T-helper 1 cell treated with Interleukin-12 subunit alpha and Interleukin-12 subunit beta and Interleukin-4 antibody, amounts not matched to agents 30 ng/mL and 1 ng/mL, for 36 hours (primary cell): ENCODE results near the gene SUMF1. TPM values are rescaled to one million over a fixed set of nuclear protein-coding genes. Genes with fewer than 3 reads are reported as not detected.
"Not testable (repeated sequence)": the region's sequence is repeated elsewhere in the genome, so short reads cannot be mapped to it uniquely, and the experiment has no call there.

Experiments used
- intact Hi-C: fragments of 100-400 bp; cut with micrococcal nuclease; formaldehyde crosslinking; loops from one replicate; pipeline ENCODE4 v1.15.1; 2024
- total RNA-seq: library from RNA; stranded (reverse); gene quantifications from 2 replicates; pipeline ENCODE4 v1.2.3, GENCODE V29; 2022

The SUMF1 gene
- total RNA-seq, 1 donor from 2014 or later, result 8.1 TPM

DNA sequence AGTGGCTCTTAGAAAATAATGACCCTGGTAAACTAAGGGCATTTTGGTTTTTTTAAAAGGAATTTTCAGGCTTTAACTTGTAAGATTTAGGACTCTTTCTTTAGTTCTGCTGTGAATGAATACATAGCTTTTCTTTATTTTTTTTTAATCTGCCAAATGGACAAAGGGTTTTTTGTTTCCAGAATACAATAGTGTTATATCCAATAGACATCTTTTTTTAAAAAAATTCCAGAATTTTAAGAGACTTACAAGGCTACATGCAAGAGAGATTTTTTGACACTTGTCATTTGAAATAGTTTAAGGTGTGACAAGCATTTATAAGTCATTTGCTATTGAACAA lies 125.8 kb downstream of the SUMF1 start:
- intact Hi-C loops, result no loop called here

DNA sequence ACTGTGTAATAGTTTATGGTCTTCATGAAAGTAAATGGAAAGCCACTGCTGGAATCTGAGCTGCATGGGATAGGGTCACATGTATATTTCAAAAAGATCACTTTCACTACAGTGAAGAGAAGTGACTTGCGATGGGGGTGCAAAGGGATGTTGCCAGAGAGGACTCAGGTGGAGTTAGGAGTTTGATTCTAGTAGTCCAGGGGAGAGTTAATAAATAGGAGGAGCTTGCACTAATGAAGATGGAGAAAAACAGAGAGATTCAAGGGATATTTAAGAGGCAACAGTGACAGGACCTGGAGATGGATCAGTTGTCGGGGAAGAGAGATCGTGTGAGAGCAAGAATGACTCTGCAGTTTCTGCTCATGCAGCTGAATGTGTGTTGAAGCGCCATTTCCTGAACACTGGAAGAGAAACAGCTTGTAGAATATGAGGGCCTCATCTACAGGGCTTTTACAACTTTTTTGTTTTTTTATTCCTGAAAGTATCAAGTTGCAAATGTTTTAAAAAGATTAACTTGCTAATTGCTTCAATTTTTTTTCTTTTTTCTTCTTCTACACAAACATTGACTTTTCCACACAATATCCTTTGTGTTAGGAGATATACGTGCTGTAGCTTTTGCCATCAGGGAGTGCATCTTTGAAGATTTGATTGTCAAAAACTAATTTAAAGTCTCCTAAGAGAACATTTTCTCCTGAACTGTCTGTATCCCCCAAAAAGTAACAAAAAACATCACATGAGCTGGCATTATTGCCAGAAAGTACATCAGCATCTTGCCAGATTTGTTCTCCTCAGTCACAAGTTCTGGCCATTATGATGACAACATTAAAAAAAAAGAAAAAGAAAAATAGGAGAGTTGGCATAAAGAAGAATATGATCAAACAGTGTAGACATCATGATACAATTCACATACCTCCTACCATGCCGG lies 126.4 kb downstream of the SUMF1 start:
- intact Hi-C loops, result no loop called here

GRCh38 chr3:4340077-4340410 lies 127.0 kb downstream of the SUMF1 start:
- intact Hi-C loops, result no loop called here

DNA sequence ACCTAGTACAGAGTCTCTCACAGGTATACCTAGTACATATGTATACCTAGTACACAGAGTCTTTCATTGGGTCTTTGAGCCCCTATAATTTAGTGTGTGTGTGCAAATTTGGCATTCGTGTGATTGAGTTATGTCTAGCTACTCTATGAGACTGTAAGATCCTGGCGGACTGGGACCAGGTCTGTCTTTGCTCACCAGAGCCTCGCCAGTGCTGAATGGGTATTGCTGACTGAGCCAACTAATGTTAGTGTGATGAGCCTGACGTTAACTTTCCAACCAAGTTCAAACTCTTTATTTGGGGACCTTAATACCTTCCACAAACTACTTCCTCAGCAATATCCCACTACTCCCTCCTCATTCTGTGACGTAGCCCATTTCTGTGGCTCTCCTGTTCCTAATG lies 128.3 kb downstream of the SUMF1 start:
- intact Hi-C loops, result no loop called here

DNA sequence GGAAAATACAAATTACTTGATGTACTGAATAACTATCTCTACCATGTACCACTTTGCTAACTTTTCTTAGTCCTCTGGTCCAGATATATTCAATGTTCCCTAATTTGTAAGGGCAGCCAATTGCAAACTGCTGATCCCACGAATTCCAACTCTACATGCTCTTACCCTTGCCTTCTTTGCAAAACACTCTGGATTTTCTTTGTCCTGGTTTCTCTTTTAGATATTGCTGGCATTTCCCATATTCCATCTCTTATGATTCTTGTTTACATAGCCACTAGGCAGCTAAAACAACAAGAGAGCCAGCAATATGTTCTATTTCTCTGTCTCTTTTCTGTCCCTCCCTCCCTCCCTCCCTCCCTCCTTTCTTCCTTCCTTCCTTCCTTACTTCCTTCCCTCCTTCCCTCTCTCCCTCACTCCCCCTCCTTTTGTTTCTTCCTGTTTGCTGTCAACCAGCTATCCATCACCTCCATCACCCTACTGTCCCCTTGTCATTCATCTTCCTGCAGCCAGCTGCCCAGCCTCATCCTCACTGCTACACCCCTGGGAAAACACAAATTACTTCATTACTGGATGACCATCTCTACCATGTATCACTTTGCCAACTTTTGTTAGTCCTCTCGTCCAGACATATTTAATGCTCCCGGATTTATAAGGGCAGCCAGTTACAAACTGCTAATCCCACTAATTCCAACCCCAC lies 130.1 kb downstream of the SUMF1 start:
- intact Hi-C loops, result no loop called here

DNA sequence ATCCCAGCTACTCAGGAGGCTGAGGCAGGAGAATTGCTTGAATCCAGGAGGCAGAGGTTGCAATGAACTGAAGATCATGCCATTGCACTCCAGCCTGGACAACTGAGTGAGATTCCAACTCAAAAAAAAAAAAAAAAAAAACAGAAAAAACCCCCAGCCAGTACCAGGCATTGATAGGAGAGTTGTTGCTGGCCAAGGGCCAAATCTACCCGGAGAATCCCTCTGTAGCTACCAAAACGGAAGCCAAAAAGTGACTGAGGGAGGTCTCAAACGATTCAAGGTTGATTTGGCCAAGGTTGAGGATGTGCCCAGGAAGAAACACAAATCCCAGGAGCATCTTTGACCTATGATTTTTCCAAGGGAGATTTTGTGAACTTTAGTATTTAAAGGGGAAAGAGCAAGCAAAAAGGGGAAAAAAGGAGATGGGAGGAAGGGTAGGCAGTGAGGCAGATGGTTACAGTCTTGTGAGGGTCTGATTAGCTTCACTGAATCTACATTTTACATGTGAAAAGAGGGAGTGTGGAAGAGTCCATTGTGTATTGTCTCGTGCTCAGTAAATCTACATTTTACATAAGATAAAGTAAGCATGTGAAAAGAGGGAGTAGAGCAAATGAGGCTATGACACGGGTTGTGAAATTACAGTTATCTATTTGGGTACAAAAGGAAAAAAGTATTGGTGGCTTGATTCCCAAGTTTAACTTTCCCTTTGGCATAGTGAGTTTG lies 131.1 kb downstream of the SUMF1 start:
- intact Hi-C loops, result no loop called here

- intact Hi-C loops, result no loop called here
Measured at GRCh38 chr3:4334548-4334947, 132.5 kb downstream of the SUMF1 start.

DNA sequence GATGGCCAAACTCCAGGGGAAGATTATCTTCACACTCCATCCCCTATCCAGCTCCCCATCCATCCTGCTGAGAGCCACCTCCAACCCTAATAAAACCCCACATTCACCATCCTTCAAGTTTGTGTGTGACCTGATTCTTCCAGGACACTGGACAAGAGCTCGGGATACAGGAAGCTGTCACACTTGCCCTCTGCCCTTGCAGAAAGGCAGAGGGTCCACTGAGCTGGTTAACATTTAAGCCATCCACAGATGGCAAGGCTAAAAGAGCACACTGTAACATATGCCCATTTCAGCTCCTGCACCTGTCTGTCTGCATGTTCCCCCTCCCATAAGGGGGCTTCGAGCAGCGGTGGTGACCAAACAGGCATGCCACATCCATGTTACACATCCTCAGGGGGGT lies 134.1 kb downstream of the SUMF1 start:
- intact Hi-C loops, result no loop called here

DNA sequence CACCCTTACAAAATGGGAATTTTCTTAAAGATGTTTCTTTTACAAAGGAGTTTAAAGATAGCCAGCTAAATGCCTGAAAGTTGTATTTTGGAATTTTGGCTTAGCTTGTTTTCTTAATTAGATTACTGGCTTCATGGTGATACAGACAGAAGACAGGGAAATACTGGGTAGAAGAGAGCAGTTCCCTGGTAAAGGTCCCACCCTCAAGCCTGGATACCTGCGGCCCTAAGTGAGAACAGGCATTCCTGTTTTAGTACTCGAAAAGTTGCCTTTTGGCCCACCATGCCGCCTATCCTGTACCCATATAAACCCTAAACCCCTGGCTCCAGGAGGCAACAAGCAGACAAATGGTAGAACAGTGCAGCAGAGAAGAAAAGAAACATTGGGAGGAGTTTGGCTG lies 134.5 kb downstream of the SUMF1 start:
- intact Hi-C loops, result no loop called here

DNA sequence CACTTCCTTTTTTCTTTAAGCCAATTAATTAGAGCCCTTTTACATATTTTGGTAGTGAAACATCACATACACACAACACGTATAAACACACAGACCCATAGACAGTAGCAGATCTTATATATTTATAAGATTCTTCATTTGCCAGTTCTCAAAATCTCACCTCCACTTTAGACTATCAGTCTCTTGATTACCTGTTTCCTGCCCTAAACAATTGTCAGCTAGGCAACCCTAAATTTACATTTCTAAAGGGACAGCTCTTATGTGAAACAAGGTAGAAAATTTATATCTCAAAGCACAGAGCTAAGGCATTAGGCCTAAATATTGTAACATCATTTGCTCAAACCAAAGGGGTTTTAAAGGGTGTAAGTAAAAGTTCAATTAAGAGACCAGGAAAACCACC lies 135.0 kb downstream of the SUMF1 start:
- intact Hi-C loops, result no loop called here

DNA sequence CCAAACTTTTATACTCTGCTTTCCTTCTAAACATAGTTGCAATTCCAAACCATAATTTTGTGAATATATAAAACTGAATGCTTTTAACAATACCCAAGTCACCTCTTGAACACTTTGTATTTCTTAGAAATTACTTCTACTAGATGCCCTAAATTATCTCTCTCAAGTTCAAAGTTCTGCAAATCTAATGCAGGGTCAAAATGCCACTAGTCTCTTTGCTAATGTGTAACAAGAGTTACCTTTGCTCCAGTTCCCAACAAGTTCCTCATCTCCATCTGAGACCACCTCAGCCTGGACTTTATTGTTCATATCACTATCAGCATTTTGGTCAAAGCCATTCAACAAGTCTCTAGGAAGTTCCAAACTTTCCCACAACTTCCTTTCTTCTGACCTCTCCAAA lies 137.3 kb downstream of the SUMF1 start:
- intact Hi-C loops, result not testable (repeated sequence)

- intact Hi-C loops, result no loop called here
Measured at GRCh38 chr3:4326868-4327267, 140.2 kb downstream of the SUMF1 start.

DNA sequence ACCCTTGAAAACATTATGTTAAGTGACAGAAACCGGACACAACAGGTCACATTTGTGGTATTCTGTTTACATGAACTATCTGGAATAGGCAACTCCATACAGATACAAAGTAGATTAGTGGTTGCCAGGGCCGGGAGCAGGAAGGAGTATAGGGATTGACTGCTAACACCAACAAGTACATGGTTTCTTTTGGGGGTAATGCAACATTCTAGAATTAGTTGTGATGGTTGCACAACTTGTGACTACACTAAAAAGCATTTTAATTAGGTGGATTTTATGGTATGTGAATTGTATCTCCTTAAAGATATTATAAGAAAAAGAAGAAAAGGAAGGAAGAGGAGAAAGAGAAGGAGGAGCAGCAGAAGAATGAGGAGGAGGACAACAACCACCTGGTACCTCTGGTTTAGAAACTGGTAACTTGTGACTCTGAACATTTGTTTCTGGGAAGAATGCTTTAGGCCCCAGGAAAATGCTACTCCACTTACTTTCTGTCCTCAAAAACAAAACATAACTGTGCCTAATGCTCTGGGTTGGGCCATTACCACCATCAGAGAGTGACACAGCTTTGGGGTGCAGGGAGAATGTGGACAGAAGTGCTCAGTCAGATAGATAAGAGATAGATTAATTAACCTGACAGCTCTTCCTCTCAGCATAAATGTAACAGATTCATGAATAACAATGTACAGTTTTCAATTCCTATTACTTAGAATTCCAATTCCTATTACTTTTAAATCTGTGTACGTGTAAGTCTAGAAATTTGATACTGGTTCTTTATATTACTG lies 143.6 kb downstream of the SUMF1 start:
- intact Hi-C loops, result no loop called here

DNA sequence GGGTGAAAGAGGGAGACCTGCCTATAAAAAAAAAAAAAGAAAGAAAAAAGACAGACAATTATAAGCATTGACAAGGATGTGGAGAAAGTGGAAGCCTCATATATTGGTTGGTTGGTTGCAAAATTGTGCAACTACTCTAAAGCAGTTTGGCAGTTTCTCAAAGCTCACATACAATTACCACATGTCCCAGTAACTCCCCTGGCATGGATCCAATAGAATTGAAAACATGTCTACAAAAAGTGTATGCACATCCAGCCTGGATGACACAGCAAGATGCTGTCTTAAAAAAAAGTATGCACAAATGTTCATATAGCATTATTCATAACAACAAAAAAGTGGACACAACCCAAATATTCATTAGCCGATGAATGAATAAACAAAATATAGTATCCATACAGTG lies 144.4 kb downstream of the SUMF1 start:
- intact Hi-C loops, result no loop called here

GRCh38 chr3:4321732-4322131 lies 145.3 kb downstream of the SUMF1 start:
- intact Hi-C loops, result no loop called here

GRCh38 chr3:4320096-4320911 lies 146.8 kb downstream of the SUMF1 start:
- intact Hi-C loops, result no loop called here

GRCh38 chr3:4314688-4315087 lies 152.4 kb downstream of the SUMF1 start:
- intact Hi-C loops, result loop anchor here (1.0 kb wide), 1 partner anchor 319 kb away; no protein-coding TSS in a partner anchor

- intact Hi-C loops, result loop anchor here (1.0 kb wide), 1 partner anchor 320 kb away; no protein-coding TSS in a partner anchor
Measured at GRCh38 chr3:4313606-4314293, 153.3 kb downstream of the SUMF1 start.

GRCh38 chr3:4311496-4311895 lies 155.6 kb downstream of the SUMF1 start:
- intact Hi-C loops, result no loop called here
